BJ (cell line): ENCODE results near the gene RPL29. TPM values are rescaled to one million over a fixed set of nuclear protein-coding genes. Genes with fewer than 3 reads are reported as not detected.

Experiments
- CTCF ChIA-PET: fragments of 350-600 bp; formaldehyde crosslinking; extraction: SDS; loops from one replicate; lab custom pipeline; 2021; ENCODE audit warnings: antibody characterized with exemption, inconsistent platforms; lab: Yijun Ruan, JAX
- POLR2A ChIA-PET: fragments of 300-600 bp; sonication (Branson Sonifier 250); formaldehyde crosslinking; extraction: SDS; loops from one replicate; lab custom pipeline; 2021; ENCODE audit warnings: antibody characterized with exemption; lab: Charles Lee
- DNase-seq: peaks from one replicate; pipeline ENCODE4 v3.0.0-alpha.2; 2011; ENCODE audit warnings: low read depth
- H3K27me3 ChIP-seq: 2 replicates; pipeline ENCODE4 v1.6.0; 2011; ENCODE audit warnings: low read length; ENCODE audit not compliant: control insufficient read depth, insufficient read depth
- H3K36me3 ChIP-seq: 2 replicates; pipeline ENCODE4 v1.5.1; 2011; ENCODE audit warnings: low read length; ENCODE audit not compliant: control insufficient read depth, insufficient read depth
- H3K4me3 ChIP-seq: 2 replicates; pipeline ENCODE4 v1.5.1; 2011; ENCODE audit warnings: low read depth, mild to moderate bottlenecking, control low read depth, low read length
- polyA plus RNA-seq: library from polyadenylated mRNA; depleted of rRNA; stranded (reverse); fragments of >200 nt; gene quantifications from 2 replicates; pipeline ENCODE4 v1.2.3, GENCODE V29; 2011
- TF ChIP-seq, protein P1 (sequence below): IDR thresholded peaks from 2 replicates; pipeline ENCODE4 v1.5.1; 2011; ENCODE audit warnings: low read depth, mild to moderate bottlenecking, control low read depth, inconsistent platforms, low read length, moderate library complexity; ENCODE audit not compliant: insufficient read depth

The RPL29 gene
- polyA plus RNA-seq, 1 experiment = 2,324 TPM

DNA sequence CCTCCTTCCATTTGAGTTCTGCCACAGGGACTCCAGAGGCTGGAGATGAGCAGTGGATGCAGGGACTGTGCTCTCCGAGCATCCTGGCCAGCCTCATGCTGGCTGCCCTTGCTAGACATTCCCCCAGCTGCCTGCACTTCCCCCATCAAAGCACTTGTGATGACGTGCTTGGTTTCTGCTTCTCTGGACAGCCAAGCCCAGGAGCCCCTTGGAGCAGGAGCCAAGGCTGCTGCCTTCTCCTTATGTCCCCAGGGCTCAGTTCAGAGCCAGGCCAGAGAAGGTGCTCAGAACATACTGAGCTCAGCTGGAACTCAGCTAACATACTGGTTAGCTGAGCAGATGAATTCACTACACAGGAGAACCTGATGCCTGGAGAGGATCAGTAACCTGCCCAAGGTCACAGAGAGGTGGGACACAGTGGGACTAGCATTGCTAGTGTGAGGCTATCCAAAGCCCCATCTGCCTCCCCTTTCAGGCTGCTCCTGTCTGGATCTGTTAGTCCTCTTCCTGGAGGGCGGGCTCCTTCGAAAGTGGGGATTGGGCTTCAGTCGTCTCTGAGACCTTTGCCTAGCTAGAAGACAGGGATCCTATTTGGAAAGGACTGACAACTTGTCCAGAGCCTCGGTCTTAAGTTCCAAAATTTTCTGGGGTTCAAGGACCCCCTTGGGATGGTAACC is 32.7 kb downstream of the RPL29 start:
- CTCF ChIA-PET = interaction anchor here (1.1 to 6.1 kb wide), 3 partner anchors 12 to 41 kb away, joined by 4 to 37 read pairs (median 10); partner anchors contain the start of genes ABHD14A, ABHD14B, PARP3 and RRP9
- no peaks in the 10 kb centered on the region for H3K27me3 ChIP-seq
- TF ChIP-seq, protein P1, sequence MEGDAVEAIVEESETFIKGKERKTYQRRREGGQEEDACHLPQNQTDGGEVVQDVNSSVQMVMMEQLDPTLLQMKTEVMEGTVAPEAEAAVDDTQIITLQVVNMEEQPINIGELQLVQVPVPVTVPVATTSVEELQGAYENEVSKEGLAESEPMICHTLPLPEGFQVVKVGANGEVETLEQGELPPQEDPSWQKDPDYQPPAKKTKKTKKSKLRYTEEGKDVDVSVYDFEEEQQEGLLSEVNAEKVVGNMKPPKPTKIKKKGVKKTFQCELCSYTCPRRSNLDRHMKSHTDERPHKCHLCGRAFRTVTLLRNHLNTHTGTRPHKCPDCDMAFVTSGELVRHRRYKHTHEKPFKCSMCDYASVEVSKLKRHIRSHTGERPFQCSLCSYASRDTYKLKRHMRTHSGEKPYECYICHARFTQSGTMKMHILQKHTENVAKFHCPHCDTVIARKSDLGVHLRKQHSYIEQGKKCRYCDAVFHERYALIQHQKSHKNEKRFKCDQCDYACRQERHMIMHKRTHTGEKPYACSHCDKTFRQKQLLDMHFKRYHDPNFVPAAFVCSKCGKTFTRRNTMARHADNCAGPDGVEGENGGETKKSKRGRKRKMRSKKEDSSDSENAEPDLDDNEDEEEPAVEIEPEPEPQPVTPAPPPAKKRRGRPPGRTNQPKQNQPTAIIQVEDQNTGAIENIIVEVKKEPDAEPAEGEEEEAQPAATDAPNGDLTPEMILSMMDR = no peak
- POLR2A ChIA-PET = no interaction called here
- DNase-seq = no peak
- no peak overlapping the region for H3K4me3 ChIP-seq
- H3K36me3 ChIP-seq = peaks cover 18% of the 10 kb centered on the region

DNA sequence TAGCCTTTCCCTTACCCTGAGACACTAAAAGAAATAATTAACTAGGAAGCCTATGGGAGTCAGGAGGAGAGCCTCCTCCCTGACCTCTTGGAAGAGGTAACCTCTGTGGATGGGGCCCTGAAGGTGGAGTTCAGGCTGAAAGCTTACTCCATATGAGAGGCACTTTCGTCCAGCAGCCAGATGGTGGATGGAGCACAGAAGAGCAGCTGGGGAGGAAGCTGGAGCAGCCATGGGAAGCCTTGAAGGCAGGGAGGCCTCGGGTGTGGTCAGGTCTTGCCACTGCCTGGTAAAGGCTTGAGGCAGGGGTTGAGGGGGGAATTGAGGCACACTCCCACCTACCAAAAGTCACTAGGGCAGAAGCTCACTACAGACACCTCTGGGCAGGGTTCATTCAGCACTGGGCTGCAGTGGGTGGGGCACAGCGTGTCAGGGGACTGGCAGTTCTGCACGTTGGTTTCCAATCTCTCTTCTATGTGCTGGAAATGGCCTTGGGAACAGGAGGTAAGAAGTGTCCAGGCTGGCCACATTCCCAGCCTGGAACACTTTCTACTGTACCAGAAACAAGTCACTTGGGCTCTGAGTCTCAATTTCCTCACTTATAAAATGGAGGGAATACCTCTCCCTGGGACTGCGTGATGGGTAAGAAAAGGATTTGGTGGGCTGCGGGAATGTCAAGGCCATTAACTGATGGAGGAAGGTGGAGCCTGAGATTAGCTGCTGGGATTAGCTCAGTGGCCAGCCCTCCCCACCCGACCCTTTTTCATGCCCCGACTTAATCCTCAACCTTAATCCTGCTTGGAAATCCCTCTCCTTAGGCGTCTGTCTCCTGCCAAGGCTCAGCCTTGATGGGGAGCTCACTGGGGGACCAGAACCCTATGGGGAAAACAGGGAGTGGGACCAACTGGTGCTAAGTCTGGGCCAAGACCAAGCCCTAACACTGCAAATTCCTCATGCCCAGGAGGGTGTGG is 33.8 kb downstream of the RPL29 start:
- no peaks in the 10 kb centered on the region for H3K27me3 ChIP-seq
- TF ChIP-seq, protein P1 = no peak
- no peak for DNase-seq
- CTCF ChIA-PET = interaction anchor here (2.1 to 6.1 kb wide), 2 partner anchors 13 to 20 kb away, joined by 10 to 37 read pairs; partner anchors contain the start of genes ABHD14A, ABHD14B, PARP3 and RRP9
- H3K4me3 ChIP-seq = no peak overlapping the region
- peaks cover 25% of the 10 kb centered on the region for H3K36me3 ChIP-seq
- POLR2A ChIA-PET = no interaction called here

DNA sequence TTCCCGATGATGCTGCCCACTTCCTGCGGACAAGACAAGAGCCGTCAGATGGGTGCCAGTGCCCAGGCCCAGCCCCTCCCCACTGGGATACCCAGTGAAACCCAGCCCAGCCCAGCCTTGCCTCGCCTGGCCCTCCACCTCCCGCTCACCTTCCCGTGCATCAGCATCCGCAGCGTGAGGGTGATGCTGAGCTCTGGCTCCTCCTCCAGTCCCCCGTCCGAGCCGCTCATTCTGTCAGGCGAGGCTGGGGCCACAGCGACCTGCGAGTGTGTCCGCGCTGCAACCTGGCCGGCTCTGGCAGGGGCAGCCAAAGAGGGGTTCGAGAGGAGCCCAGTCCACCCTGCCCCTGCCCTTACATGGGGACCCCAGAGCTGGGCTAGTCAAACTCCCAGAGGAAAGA is 34.7 kb downstream of the RPL29 start:
- DNase-seq = no peak
- TF ChIP-seq, protein P1 = no peak
- Histone ChIP-seq H3K36me3 (peaks cover 28% of the 10 kb centered on the region), H3K4me3 (no peak overlapping the region), H3K27me3 (no peaks in the 10 kb centered on the region)
- ChIA-PET POLR2A (no interaction called here), CTCF (interaction anchor here (0.9 to 6.1 kb wide), 2 partner anchors 14 to 378 kb away, joined by 4 to 37 read pairs; partner anchors contain the start of genes ABHD14A and ABHD14B)

DNA sequence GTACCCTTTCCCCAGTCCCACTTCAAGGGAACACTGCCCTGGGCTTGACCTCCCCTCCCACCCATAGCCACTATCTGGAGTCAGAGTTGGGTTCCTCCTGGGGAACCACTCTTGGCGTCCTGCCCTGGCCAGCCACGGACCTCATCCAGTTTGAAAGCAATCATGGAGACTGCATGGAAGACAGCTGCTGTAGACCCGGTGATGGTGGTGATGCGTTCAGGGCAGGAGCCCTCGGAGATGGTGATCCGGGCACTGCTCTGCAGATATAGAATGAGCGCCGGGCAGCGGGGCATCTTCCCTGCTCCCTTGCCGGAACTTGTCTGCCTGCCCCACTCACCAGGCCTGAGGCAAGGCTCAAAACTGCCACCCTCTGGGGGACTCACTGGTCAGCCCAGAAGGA is 35.3 kb downstream of the RPL29 start:
- Histone ChIP-seq H3K4me3 (no peak overlapping the region), H3K36me3 (peaks cover 30% of the 10 kb centered on the region), H3K27me3 (no peaks in the 10 kb centered on the region)
- CTCF ChIA-PET = interaction anchor here (0.9 to 6.1 kb wide), 4 partner anchors 13 to 379 kb away, joined by 3 to 37 read pairs (median 8); partner anchors contain the start of genes ABHD14A, ABHD14B and RRP9
- POLR2A ChIA-PET = no interaction called here
- TF ChIP-seq, protein P1 = no peak
- no peak for DNase-seq
